Measurements from ENCODE around the gene AATK. TPM values are rescaled to one million over a fixed set of nuclear protein-coding genes. Genes with fewer than 3 reads are reported as not detected.

The AATK gene
- total RNA-seq, 2 experiments from 2014 or later, result 1.2 to 1.4 TPM

DNA sequence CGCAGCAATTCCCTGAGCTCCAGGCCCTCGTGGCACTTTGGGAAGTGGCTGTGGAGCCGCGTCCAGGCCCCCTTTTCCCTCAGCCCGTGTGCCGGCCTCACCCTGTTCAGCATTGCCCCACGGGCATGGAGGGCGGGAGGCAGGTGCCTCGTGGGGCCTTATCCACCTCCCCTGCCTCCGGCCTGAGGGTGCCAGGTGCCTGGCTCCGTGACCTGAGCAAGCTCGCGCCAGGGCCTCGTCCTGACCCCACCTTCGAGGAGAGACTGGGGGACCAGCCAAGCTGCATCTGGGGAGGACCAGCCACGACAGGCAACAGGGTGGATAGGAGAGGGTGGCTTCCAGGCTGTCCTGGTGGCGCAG lies 27.0 kb upstream of the AATK start:
- DNase-seq, result no peak
- POLR2A ChIA-PET, result no interaction called here
- no peak for ATAC-seq (ENCODE audit: low read depth)
- H3K4me3 Mint-ChIP-seq, result no peak overlapping the region
- no peak overlapping the region for H3K27ac Mint-ChIP-seq
- no peaks in the 10 kb centered on the region for H3K9me3 Mint-ChIP-seq
- H3K27me3 Mint-ChIP-seq, result no peaks in the 10 kb centered on the region
- H3K36me3 Mint-ChIP-seq, result no peaks in the 10 kb centered on the region
- no peaks in the 10 kb centered on the region for H3K4me1 Mint-ChIP-seq

DNA sequence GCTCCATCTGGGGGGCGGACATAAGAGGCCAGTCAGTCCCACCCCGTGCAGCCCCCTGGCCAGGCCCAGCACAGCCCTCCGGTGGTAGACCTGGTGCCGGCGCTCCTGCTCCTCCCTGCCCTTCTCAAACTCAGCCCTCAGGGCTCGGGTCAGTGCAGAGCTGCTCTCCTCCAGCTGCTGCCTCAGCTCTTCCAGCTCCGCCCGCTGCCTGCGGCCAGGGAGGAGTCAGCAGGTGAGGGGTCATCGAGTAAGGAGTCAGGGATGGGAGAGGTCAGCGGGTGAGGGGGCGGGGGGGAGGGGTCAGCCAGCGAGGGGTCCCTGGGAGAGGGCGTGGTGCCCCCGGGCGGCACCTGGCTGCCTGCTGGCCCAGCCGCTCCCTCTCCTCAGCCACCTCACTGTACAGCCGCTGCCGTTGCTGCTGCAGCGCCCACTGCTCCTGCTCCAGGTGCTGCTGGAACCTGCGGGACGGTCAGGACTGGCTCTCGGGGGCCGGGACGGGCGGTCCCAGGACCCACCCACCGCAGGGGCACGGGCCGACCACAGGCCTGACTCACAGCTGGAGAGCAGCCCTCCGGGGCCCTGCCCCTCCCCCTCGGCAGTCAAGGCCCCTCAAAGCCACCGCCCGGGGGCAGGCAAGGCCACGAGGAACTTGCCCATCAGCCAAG lies 26.5 kb upstream of the AATK start:
- Mint-ChIP-seq H3K27me3 (no peaks in the 10 kb centered on the region), H3K4me3 (no peak overlapping the region), H3K4me1 (no peaks in the 10 kb centered on the region), H3K27ac (no peak overlapping the region), H3K36me3 (no peaks in the 10 kb centered on the region), H3K9me3 (no peaks in the 10 kb centered on the region)
- POLR2A ChIA-PET, result no interaction called here
- DNase-seq, result no peak
- no peak for ATAC-seq (ENCODE audit: low read depth)

GRCh38 chr17:81191646-81192045 lies 25.6 kb upstream of the AATK start:
- DNase-seq, result no peak
- ATAC-seq (ENCODE audit: low read depth), result no peak

GRCh38 chr17:81191116-81191515 lies 25.1 kb upstream of the AATK start:
- no peak overlapping the region for H3K4me3 Mint-ChIP-seq
- no peak overlapping the region for H3K27ac Mint-ChIP-seq
- no peak for DNase-seq
- H3K4me1 Mint-ChIP-seq, result no peaks in the 10 kb centered on the region
- no peaks in the 10 kb centered on the region for H3K27me3 Mint-ChIP-seq
- no peaks in the 10 kb centered on the region for H3K9me3 Mint-ChIP-seq
- H3K36me3 Mint-ChIP-seq, result no peaks in the 10 kb centered on the region
- ATAC-seq (ENCODE audit: low read depth), result no peak
- POLR2A ChIA-PET, result no interaction called here

More at GRCh38 chr17:81191646-81192045, 25.6 kb upstream of the AATK start:
- POLR2A ChIA-PET, result no interaction called here
- Mint-ChIP-seq H3K27me3 (no peaks in the 10 kb centered on the region), H3K36me3 (no peaks in the 10 kb centered on the region), H3K27ac (no peak overlapping the region), H3K4me3 (no peak overlapping the region), H3K9me3 (no peaks in the 10 kb centered on the region), H3K4me1 (no peaks in the 10 kb centered on the region)

- no peaks in the 10 kb centered on the region for H3K4me1 Mint-ChIP-seq
- no peaks in the 10 kb centered on the region for H3K27me3 Mint-ChIP-seq
- H3K9me3 Mint-ChIP-seq, result no peaks in the 10 kb centered on the region
- H3K4me3 Mint-ChIP-seq, result no peak overlapping the region
- H3K27ac Mint-ChIP-seq, result no peak overlapping the region
- ATAC-seq (ENCODE audit: low read depth) (no peak), DNase-seq (no peak)
- POLR2A ChIA-PET, result no interaction called here
- H3K36me3 Mint-ChIP-seq, result no peaks in the 10 kb centered on the region
Observed at GRCh38 chr17:81190591-81190990, 24.6 kb upstream of the AATK start.

DNA sequence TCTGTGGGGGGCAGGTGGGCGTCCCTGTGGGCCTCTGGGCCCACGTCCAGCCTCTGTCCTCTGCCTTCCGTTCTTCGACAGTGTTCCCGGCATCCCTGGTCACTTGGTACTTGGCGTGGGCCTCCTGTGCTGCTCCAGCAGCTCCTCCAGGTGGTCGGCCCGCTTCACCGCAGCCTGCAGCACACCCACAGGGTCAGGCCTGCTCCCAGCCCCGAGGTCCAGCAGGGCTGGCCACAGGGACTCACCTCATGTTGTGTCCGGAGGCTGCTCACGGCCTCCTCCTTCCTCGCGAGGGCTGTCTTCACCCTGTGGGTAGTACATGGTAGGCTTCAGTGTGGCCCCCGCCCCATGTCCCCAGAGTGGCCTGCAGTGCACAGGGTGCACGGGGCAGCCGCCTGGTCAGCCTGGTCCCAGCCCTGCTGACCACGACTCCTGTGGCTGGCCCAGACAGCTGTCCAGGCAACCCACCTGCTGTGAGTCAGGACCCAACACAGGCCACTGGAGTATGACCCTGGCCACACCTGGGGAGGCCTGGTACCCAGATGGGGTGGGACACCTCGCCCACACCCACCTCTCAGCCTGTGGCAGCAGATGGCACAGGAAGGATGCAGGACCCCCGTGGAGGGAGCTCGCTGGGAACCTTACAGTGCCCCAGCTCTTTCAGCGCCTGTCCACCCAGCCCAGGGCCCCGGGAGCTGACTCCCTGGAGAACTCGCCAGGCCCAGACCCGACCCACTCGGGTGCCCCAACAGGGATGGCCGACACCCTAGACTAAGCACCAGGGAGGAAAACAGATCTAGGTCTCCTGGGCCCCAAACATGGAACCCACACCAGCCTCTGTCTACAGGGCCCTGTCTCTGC lies 23.9 kb upstream of the AATK start:
- Mint-ChIP-seq H3K4me1 (no peaks in the 10 kb centered on the region), H3K9me3 (no peaks in the 10 kb centered on the region), H3K27me3 (peaks cover 6% of the 10 kb centered on the region), H3K36me3 (no peaks in the 10 kb centered on the region), H3K4me3 (no peak overlapping the region), H3K27ac (no peak overlapping the region)
- no peak for DNase-seq
- ATAC-seq (ENCODE audit: low read depth), result no peak
- POLR2A ChIA-PET, result no interaction called here

- no peak overlapping the region for H3K4me3 Mint-ChIP-seq
- H3K4me1 Mint-ChIP-seq, result no peaks in the 10 kb centered on the region
- POLR2A ChIA-PET, result no interaction called here
- H3K36me3 Mint-ChIP-seq, result no peaks in the 10 kb centered on the region
- ATAC-seq (ENCODE audit: low read depth), result no peak
- no peak for DNase-seq
- no peaks in the 10 kb centered on the region for H3K9me3 Mint-ChIP-seq
- peaks cover 6% of the 10 kb centered on the region for H3K27me3 Mint-ChIP-seq
- H3K27ac Mint-ChIP-seq, result no peak overlapping the region
Observed at GRCh38 chr17:81189016-81189415, 23.0 kb upstream of the AATK start.

DNA sequence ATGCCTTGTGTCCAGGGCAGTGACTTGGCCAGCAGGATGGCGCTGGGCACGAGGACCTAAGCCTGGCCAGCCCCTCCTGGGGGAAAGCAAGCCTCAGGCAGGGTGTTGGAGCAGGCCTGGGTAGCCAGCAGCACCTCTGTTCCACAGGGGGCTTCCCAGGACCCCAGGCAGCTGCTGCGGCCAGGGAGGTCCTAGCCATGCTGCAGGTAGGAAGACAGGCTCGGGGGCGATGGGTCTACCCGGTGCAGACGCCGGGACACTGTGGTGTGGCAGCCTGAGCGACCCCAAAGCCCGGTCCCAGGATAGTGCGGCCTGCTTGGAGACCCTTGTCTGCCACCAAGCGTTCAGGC lies 22.4 kb upstream of the AATK start:
- no peak overlapping the region for H3K27ac Mint-ChIP-seq
- POLR2A ChIA-PET, result no interaction called here
- H3K4me1 Mint-ChIP-seq, result no peaks in the 10 kb centered on the region
- H3K9me3 Mint-ChIP-seq, result no peaks in the 10 kb centered on the region
- DNase-seq (no peak), ATAC-seq (ENCODE audit: low read depth) (no peak)
- no peak overlapping the region for H3K4me3 Mint-ChIP-seq
- H3K36me3 Mint-ChIP-seq, result no peaks in the 10 kb centered on the region
- peaks cover 6% of the 10 kb centered on the region for H3K27me3 Mint-ChIP-seq

DNA sequence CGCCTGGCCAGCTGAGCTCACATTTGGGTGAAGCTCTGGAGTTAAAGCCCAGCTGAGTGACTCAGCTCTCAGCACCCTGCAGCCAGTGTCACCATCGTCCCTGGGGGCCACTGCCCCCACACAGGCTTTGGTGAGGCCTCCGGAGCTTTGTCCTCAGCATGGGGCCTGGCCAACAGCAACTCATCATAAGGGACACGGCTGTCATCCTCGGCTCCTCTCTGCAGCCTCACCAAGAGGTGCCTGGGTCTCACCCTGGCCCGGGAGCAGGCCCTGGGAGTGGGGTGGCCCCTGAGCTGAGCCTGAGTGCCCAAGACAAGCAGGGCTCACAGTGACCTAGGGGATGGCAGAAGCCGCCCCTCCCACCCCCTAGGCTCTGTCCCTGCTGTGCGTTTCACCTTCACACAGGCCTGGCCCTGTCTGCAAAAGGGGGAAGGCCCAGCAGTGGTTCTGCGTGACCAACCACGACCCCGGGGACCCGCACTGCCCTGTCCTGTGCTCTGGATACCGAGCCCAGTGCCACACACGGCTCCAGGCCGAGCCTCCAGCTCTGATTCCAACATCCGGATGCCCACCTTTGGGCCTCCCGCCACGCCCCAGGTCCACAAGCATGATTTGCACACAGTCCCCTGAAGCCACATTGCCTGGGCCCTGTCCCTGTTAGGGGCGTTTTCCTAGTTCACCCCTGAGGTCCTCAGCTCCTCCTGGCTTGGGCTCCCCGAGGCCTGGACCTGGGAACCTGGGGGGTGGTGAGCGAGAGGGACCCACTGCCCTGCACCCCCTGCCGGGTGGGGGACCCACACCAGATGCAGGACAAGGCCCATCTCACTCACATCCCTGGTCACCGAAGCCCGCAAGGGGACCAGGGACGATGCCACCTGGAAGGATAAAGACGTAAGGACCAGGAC lies 21.8 kb upstream of the AATK start:
- H3K36me3 Mint-ChIP-seq, result no peaks in the 10 kb centered on the region
- DNase-seq (no peak), ATAC-seq (ENCODE audit: low read depth) (no peak)
- H3K27ac Mint-ChIP-seq, result no peak overlapping the region
- H3K27me3 Mint-ChIP-seq, result peaks cover 6% of the 10 kb centered on the region
- no peaks in the 10 kb centered on the region for H3K4me1 Mint-ChIP-seq
- POLR2A ChIA-PET, result no interaction called here
- H3K4me3 Mint-ChIP-seq, result no peak overlapping the region
- no peaks in the 10 kb centered on the region for H3K9me3 Mint-ChIP-seq

DNA sequence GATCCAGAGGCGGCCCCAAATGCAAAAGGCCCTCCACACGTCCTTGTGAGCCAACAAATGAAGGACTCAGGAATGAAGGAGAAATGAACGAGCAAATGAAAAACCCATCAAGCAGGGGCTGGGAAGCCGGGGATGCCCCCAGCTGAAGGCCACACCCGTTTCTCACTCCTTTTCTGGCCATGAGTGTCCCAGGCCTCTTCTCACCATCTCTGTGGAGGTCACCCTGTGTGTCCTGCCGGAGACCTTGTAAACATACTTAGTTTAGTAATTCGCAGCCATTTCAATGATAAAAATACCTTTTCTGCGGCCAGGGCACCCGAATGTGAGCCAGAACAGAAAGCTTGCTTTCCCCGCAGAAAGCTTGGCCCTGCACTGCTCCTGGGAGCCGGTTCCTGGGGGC lies 21.1 kb upstream of the AATK start:
- Mint-ChIP-seq H3K9me3 (no peaks in the 10 kb centered on the region), H3K27me3 (peaks cover 6% of the 10 kb centered on the region), H3K36me3 (no peaks in the 10 kb centered on the region), H3K27ac (no peak overlapping the region), H3K4me1 (no peaks in the 10 kb centered on the region), H3K4me3 (no peak overlapping the region)
- POLR2A ChIA-PET, result no interaction called here
- ATAC-seq (ENCODE audit: low read depth) (no peak), DNase-seq (no peak)

DNA sequence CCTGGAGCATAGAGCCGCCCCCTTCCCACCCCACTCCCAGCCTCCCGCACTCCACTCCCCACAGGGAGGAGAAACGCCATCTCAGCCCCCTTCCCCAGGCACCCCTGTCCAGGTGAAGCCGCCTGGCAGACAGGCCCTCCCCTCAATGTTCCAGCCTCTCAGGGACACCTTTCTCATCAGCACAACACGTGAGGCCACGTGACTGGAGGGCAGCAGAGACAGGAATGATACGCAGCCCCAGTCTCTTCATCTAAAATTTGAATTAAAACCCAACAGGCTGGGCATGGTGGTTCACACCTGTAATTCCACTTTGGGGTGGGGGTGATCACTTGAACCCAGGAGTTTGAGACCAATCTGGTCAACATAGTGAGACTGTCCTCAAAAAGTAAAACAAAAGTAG lies 20.2 kb upstream of the AATK start:
- no peaks in the 10 kb centered on the region for H3K36me3 Mint-ChIP-seq
- no peaks in the 10 kb centered on the region for H3K9me3 Mint-ChIP-seq
- no peak overlapping the region for H3K4me3 Mint-ChIP-seq
- POLR2A ChIA-PET, result no interaction called here
- no peaks in the 10 kb centered on the region for H3K4me1 Mint-ChIP-seq
- DNase-seq (no peak), ATAC-seq (ENCODE audit: low read depth) (no peak)
- H3K27me3 Mint-ChIP-seq, result peaks cover 6% of the 10 kb centered on the region
- no peak overlapping the region for H3K27ac Mint-ChIP-seq

GRCh38 chr17:81184555-81184954 lies 18.5 kb upstream of the AATK start:
- H3K27me3 Mint-ChIP-seq, result peaks cover 6% of the 10 kb centered on the region
- H3K9me3 Mint-ChIP-seq, result no peaks in the 10 kb centered on the region
- no peak overlapping the region for H3K27ac Mint-ChIP-seq
- no peak for DNase-seq
- POLR2A ChIA-PET, result no interaction called here
- no peaks in the 10 kb centered on the region for H3K36me3 Mint-ChIP-seq
- no peak overlapping the region for H3K4me3 Mint-ChIP-seq
- H3K4me1 Mint-ChIP-seq, result no peaks in the 10 kb centered on the region
- no peak for ATAC-seq (ENCODE audit: low read depth)

GRCh38 chr17:81183807-81184206 lies 17.8 kb upstream of the AATK start:
- DNase-seq, result no peak
- Mint-ChIP-seq H3K9me3 (no peaks in the 10 kb centered on the region), H3K4me1 (no peaks in the 10 kb centered on the region), H3K36me3 (no peaks in the 10 kb centered on the region), H3K27ac (no peak overlapping the region), H3K27me3 (peaks cover 6% of the 10 kb centered on the region), H3K4me3 (no peak overlapping the region)
- ATAC-seq (ENCODE audit: low read depth), result no peak
- POLR2A ChIA-PET, result no interaction called here

DNA sequence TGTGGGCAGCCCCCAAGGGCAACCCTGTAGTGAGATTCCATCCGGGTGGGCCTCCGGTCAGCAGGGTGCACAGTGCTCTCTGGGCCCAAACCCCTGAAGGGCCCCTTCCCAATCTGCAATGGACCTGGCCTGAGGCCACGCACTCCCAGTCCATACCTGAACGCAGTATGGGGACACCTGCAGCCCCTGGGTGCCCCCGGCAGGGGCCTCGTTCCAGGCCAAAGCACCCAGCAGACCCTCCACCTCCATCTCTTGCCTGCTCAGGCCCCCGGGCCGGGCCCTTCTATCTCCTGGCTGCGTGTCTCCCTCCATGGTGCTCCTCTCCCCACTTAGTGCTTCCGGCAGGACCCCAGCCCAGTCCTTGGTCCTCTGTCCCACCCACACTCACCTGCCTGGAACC lies 17.3 kb upstream of the AATK start:
- POLR2A ChIA-PET, result no interaction called here
- H3K27ac Mint-ChIP-seq, result peak overlapping the region; percentile 34
- no peaks in the 10 kb centered on the region for H3K4me1 Mint-ChIP-seq
- H3K27me3 Mint-ChIP-seq, result peaks cover 6% of the 10 kb centered on the region
- no peaks in the 10 kb centered on the region for H3K36me3 Mint-ChIP-seq
- ATAC-seq (ENCODE audit: low read depth) (no peak), DNase-seq (no peak)
- H3K4me3 Mint-ChIP-seq, result no peak overlapping the region
- no peaks in the 10 kb centered on the region for H3K9me3 Mint-ChIP-seq
